ENCODE measurements around the gene IQGAP1. TPM values are rescaled to one million over a fixed set of nuclear protein-coding genes. Genes with fewer than 3 reads are reported as not detected.
A peak's percentile ranks its signal among the peaks of the same experiment; 100 is the strongest.

The IQGAP1 gene
- total RNA-seq, 1 donor from 2014 or later: 265 TPM

DNA sequence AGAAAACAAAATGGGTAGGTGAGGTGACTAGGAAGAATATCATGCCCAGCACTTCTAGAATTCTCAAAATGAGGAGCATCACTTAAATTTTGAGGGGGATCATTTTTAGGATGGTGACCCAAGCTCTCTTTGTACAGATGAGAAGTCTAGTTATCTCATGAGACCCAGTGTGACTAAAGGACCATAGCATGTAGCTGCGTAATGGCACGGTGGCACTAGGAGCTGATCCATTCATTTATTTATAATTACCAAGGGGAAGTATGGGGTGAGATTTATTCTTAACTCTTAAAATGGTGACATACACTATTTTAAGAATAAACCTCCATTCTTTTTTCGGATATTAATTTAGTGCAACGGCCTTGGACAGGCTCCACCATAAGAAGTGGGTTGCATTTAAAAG lies 8.3 kb downstream of the IQGAP1 start:
- TF ChIP-seq, protein P1, sequence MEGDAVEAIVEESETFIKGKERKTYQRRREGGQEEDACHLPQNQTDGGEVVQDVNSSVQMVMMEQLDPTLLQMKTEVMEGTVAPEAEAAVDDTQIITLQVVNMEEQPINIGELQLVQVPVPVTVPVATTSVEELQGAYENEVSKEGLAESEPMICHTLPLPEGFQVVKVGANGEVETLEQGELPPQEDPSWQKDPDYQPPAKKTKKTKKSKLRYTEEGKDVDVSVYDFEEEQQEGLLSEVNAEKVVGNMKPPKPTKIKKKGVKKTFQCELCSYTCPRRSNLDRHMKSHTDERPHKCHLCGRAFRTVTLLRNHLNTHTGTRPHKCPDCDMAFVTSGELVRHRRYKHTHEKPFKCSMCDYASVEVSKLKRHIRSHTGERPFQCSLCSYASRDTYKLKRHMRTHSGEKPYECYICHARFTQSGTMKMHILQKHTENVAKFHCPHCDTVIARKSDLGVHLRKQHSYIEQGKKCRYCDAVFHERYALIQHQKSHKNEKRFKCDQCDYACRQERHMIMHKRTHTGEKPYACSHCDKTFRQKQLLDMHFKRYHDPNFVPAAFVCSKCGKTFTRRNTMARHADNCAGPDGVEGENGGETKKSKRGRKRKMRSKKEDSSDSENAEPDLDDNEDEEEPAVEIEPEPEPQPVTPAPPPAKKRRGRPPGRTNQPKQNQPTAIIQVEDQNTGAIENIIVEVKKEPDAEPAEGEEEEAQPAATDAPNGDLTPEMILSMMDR (IDR thresholded peaks at IDR 0.05): no peak
- DNase-seq: no peak
- H3K27me3 ChIP-seq (ENCODE audit: low read depth): no peaks in the 10 kb centered on the region
- intact Hi-C loops (cut with DNase I): no loop called here
- peaks cover 32% of the 10 kb centered on the region for H3K36me3 ChIP-seq
- H3K27ac ChIP-seq: no peak overlapping the region
- no peak overlapping the region for H3K4me3 ChIP-seq
- no peaks in the 10 kb centered on the region for H3K9me3 ChIP-seq
- peaks cover 94% of the 10 kb centered on the region for H3K4me1 ChIP-seq
- no peak for ATAC-seq

DNA sequence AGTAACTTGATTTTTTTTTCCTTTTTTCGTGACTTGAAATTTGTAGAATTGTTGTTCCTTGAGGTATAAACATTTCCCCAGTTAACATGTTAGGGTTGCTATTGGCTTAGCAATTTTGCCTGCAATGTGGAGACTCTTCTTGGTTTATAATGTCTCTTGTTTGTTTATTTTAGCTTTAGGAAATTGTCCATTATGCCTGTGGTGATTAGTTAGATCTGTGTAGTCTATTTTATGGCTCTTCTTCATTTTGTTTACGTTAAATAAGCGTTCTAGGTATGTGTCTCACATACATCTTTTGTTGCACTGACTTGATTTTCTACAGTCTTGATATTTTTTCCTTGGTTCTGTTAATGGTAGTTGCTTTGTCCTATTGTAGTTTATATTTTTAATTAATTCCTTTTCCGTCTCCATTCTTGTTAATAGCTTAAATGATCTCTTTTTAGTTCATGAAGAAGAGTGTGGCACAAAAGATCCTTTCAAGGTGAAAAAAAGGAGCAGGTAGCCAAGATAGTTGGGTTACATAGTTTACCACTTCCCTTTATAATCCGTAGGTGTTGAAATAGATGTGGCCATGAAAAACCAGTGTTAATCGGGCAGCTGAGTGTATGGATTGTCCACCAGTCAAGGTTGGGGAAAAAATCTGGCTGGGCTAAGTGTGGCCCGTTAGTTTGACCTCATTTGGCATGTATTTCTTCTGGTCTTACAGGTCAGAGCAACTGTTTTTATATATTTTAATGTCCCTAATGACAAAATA lies 12.1 kb downstream of the IQGAP1 start:
- H3K9me3 ChIP-seq: no peaks in the 10 kb centered on the region
- peak overlapping the region; percentile 87 for H3K27ac ChIP-seq
- ATAC-seq: peak; percentile 15 to 44
- TF ChIP-seq, protein P1 (IDR thresholded peaks at IDR 0.05): no peak
- intact Hi-C loops (cut with DNase I): no loop called here
- DNase-seq: no peak
- H3K27me3 ChIP-seq (ENCODE audit: low read depth): no peaks in the 10 kb centered on the region
- H3K4me3 ChIP-seq: peak overlapping the region; percentile 1
- H3K36me3 ChIP-seq: peaks cover 13% of the 10 kb centered on the region
- H3K4me1 ChIP-seq: peaks cover 91% of the 10 kb centered on the region

DNA sequence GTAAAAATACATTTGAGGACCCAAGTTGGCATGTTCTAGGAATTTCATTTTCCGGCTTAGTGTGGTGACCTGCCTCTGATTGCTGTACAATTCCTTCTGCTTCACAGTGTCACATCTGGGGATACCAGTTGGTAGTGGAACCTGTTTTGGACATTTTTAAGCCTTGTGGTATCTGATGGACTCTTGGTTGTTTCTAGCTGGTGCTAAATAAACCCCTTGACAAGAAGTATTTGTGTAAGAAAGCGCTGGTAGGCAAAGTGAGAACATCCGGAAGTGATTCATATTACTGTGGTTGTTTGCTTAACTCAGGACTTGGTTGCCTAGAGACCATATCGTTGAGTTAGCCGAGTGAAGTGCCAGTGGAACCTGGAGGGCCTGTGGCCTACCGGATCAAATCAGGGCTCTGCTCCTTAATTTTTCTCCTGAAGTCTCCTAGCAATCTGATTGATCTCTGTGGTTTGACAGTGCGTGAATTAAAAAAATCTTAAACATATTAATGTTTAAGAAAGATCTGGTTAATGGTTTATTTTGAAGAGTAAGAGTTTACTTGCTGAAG lies 12.8 kb downstream of the IQGAP1 start:
- Histone ChIP-seq H3K27ac (peak overlapping the region; percentile 87), H3K36me3 (peaks cover 9% of the 10 kb centered on the region), H3K4me1 (peaks cover 91% of the 10 kb centered on the region), H3K27me3 (ENCODE audit: low read depth) (no peaks in the 10 kb centered on the region), H3K9me3 (no peaks in the 10 kb centered on the region), H3K4me3 (peak overlapping the region; percentile 4)
- TF ChIP-seq, protein P1 (IDR thresholded peaks at IDR 0.05): no peak
- intact Hi-C loops (cut with DNase I): no loop called here
- DNase-seq: peak; percentile 76
- peak; percentile 97 for ATAC-seq

DNA sequence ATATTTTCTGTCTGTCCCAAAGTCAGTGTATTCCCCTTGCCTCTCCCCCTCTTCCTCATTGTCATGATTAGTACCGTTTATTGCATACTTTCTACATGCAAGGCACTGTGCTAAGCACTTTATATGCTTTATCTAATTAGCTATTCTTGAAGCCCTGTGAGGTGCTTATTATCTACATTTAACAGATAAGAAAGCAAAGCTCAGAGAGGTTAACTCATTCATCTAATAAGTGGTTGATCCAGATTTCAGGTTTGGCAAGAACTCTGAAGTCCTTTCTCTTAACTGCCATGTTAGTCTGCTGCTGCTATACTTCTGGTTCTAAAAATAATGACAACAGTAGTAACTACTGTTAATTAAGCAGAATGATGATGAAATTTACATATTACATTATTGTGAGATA lies 13.5 kb downstream of the IQGAP1 start:
- TF ChIP-seq, protein P1 (IDR thresholded peaks at IDR 0.05): no peak
- peaks cover 2% of the 10 kb centered on the region for H3K36me3 ChIP-seq
- peaks cover 91% of the 10 kb centered on the region for H3K4me1 ChIP-seq
- intact Hi-C loops (cut with DNase I): no loop called here
- H3K9me3 ChIP-seq: no peaks in the 10 kb centered on the region
- no peaks in the 10 kb centered on the region for H3K27me3 ChIP-seq (ENCODE audit: low read depth)
- DNase-seq (no peak), ATAC-seq (peak; percentile 38 to 60)
- H3K27ac ChIP-seq: peak overlapping the region; percentile 87
- H3K4me3 ChIP-seq: peak overlapping the region; percentile 4

DNA sequence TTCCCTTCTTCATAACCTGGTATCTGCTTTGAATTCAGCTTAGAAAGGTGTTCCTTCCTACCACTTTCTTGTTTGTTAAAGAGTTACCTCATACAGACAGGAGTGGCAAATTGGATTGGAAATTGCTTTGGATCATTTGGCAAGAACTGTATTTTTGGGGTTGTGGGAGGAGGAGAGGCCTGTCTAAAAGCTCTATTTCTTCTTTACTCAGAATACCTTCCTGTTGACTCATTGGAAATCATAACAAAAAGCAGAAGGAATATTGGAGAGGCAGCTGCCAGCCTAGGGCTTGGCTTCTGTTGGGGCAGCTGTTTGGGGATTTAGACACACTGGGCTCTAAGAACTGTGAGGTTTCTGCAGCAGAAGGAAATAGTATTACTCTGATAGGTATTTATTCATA lies 14.2 kb downstream of the IQGAP1 start:
- DNase-seq (no peak), ATAC-seq (peak; percentile 71 to 76)
- no peaks in the 10 kb centered on the region for H3K36me3 ChIP-seq
- no peaks in the 10 kb centered on the region for H3K9me3 ChIP-seq
- TF ChIP-seq, protein P1 (IDR thresholded peaks at IDR 0.05): no peak
- peak overlapping the region; percentile 87 for H3K27ac ChIP-seq
- no peak overlapping the region for H3K4me3 ChIP-seq
- peaks cover 92% of the 10 kb centered on the region for H3K4me1 ChIP-seq
- intact Hi-C loops (cut with DNase I): no loop called here
- H3K27me3 ChIP-seq (ENCODE audit: low read depth): no peaks in the 10 kb centered on the region
